HG02981 (cell line): Measurements from ENCODE around the gene CA5A.

ENCODE experiments used
- ATAC-seq: cut with Tn5 transposase; IDR thresholded peaks from one replicate; pipeline ENCODE4 v1.9.1; 2021; ENCODE audit warnings: mild to moderate bottlenecking, moderate library complexity; ENCODE audit not compliant: unreplicated experiment

The CA5A gene

GRCh38 chr16:87841340-87842208 is 94.8 kb downstream of the CA5A start:
- ATAC-seq: no peak

- ATAC-seq: no peak
Observed at GRCh38 chr16:87840271-87840978, 95.9 kb downstream of the CA5A start.

GRCh38 chr16:87839542-87840270 is 96.6 kb downstream of the CA5A start:
- no peak for ATAC-seq

GRCh38 chr16:87838643-87839541 is 97.4 kb downstream of the CA5A start:
- ATAC-seq: no peak
